Thyroid gland (tissue), 4 donors: ENCODE measurements around the gene IGSF23.
"Not testable (repeated sequence)": the region's sequence is repeated elsewhere in the genome, so short reads cannot be mapped to it uniquely, and the experiment has no call there.

Experiments used
- CTCF ChIP-seq, 6 experiments: fragments of 200-600 bp in 3 of 6; fragments of 450-650 bp in 3 of 6; sonication (generic) in 3 of 6; IDR thresholded peaks; one replicate each; pipeline ENCODE4 v1.5.1; 2016 to 2019; ENCODE audit warnings: antibody characterized with exemption in 6 of 6, mild to moderate bottlenecking in 2 of 6, inconsistent platforms in 1 of 6, moderate library complexity in 1 of 6
- POLR2A ChIP-seq, 2 donors: fragments of 450-650 bp; IDR thresholded peaks; one replicate each; pipeline ENCODE4 v1.6.1; 2017; ENCODE audit warnings: antibody characterized with exemption in 2 of 2, mild to moderate bottlenecking in 2 of 2, moderate library complexity in 1 of 2

- TF ChIP-seq CTCF, POLR2A (IDR thresholded peaks at IDR 0.05): not testable (repeated sequence)
Measured at GRCh38 chr19:44610497-44610896, 2.9 kb upstream of the IGSF23 start.
